K562 (cell line): ENCODE measurements around the gene TIMM50. TPM values are rescaled to one million over a fixed set of nuclear protein-coding genes. Genes with fewer than 3 reads are reported as not detected.

Source experiments
- ATF4 ChIP-seq: fragments of 450-650 bp; formaldehyde crosslinking; IDR thresholded peaks from 2 replicates; pipeline ENCODE4 v1.4.0; 2022; ENCODE audit warnings: mild to moderate bottlenecking, moderate library complexity
- CEBPB ChIP-seq: fragments of 450-650 bp; IDR thresholded peaks from 2 replicates; pipeline ENCODE4 v1.6.1; 2016; ENCODE audit warnings: missing genetic modification characterization, missing compliant biosample characterization
- DACH1 ChIP-seq: fragments of 450-650 bp; IDR thresholded peaks from 2 replicates; pipeline ENCODE4 v1.6.1; 2018; ENCODE audit not compliant: partially characterized antibody
- MYC ChIP-seq, 2 experiments: fragments of 250-450 bp in 1 of 2; sonication (Bioruptor Pico) in 1 of 2; IDR thresholded peaks; 2 replicates each; pipeline versions ENCODE4 v1.5.1 to v1.6.1; 2012 to 2021; ENCODE audit warnings: low read depth in 2 of 2, borderline replicate concordance in 1 of 2, improper control_type of control experiment in 1 of 2, low read length in 1 of 2, mild to moderate bottlenecking in 1 of 2, moderate library complexity in 1 of 2
- NFATC3 ChIP-seq: fragments of 450-650 bp; IDR thresholded peaks from 2 replicates; pipeline ENCODE4 v1.6.1; 2017; ENCODE audit warnings: mild to moderate bottlenecking
- SNAPC5 ChIP-seq: fragments of 250-450 bp; sonication (Bioruptor Pico); IDR thresholded peaks from 2 replicates; pipeline ENCODE4 v1.8.0; 2021; ENCODE audit warnings: moderate library complexity, mild to moderate bottlenecking, inconsistent platforms
- YY1 ChIP-seq, 3 experiments: IDR thresholded peaks; 2 replicates each; pipeline ENCODE4 v1.6.1; 2011; ENCODE audit warnings: low read length in 2 of 3, mild to moderate bottlenecking in 2 of 3, moderate library complexity in 2 of 3, borderline replicate concordance in 1 of 3, control low read depth in 1 of 3, low read depth in 1 of 3; ENCODE audit not compliant: insufficient read depth in 3 of 3, insufficient replicate concordance in 2 of 3, control insufficient read depth in 1 of 3, insufficient read length in 1 of 3; ENCODE audit errors: extremely low read depth in 1 of 3
- ZBTB49 ChIP-seq: sonication (generic); formaldehyde crosslinking; IDR thresholded peaks from 2 replicates; pipeline ENCODE4 v1.8.0; 2022; ENCODE audit warnings: missing genetic modification reagents, mild to moderate bottlenecking, borderline replicate concordance
- ZNF277 ChIP-seq: fragments of 250-450 bp; sonication (Bioruptor Pico); IDR thresholded peaks from 2 replicates; pipeline ENCODE4 v1.8.0; 2022; ENCODE audit warnings: inconsistent platforms, mild to moderate bottlenecking, moderate library complexity, borderline replicate concordance
- ZNF384 ChIP-seq: IDR thresholded peaks from 2 replicates; pipeline ENCODE4 v1.6.1; 2012; ENCODE audit warnings: low read depth, low read length, improper control_type of control experiment
- polyA plus RNA-seq, 8 experiments: library from polyadenylated mRNA; depleted of rRNA in 4 of 8; stranded (reverse) in 5 of 8; unstranded in 3 of 8; fragments of >200 nt; fragmentation: Nextera tagmentation in 2 of 8; fragmentation: Illumina TruSeq in 1 of 8; extraction: Ambion mirVana in 2 of 8; extraction: Trizol in 1 of 8; gene quantifications; 2 replicates each; pipeline versions ENCODE4 v1.2.1 to v1.2.3, GENCODE V29; 2011 to 2014; ENCODE audit warnings: inconsistent platforms in 1 of 8, missing spikeins in 1 of 8
- total RNA-seq, 7 experiments: library from RNA; depleted of rRNA in 6 of 7; stranded (reverse); fragments of >200 nt in 6 of 7; fragmentation: Illumina TruSeq in 2 of 7; extraction: Trizol in 2 of 7; gene quantifications; 2 replicates each; pipeline versions ENCODE4 v1.2.1 to v1.2.3, GENCODE V29; 2011 to 2021; ENCODE audit warnings: low replicate concordance in 1 of 7

TIMM50 gene
- total and polyA plus RNA-seq, 9 of the 15 experiments (the other 6 are each of a cell fraction or from before 2014, with no cell fraction given): 28.3 to 221 (median 170) TPM

- no peak for TF ChIP-seq DACH1
- TF ChIP-seq CEBPB (tag): no peak
- TF ChIP-seq ZNF277: no peak
- no peak for TF ChIP-seq ZBTB49 (CRISPR knock-in tag)
- TF ChIP-seq SNAPC5 (CRISPR knock-in tag): no peak
- 0 out of 2 replicates have a peak, but pooled peaks have one; percentile 14 for TF ChIP-seq ZNF384
- no peak for TF ChIP-seq NFATC3
- TF ChIP-seq ATF4 (CRISPR knock-in tag): no peak
- peak; percentile 51 to 81 (median 57) for TF ChIP-seq YY1 (IDR thresholded peaks at IDR 0.05; ENCODE audit: borderline replicate concordance in 1 of 3, control insufficient read depth in 1 of 3, extremely low read depth in 1 of 3, insufficient read depth in 3 of 3, insufficient read length in 1 of 3, insufficient replicate concordance in 2 of 3, low read depth in 1 of 3, low read length in 2 of 3)
- TF ChIP-seq MYC (IDR thresholded peaks at IDR 0.05; ENCODE audit: low read depth, low read length): peak; percentile 48; the same call in 1 of the 2 replicates
- TF ChIP-seq MYC (CRISPR knock-in tag; IDR thresholded peaks at IDR 0.05; ENCODE audit: borderline replicate concordance, low read depth): no peak
Measured at GRCh38 chr19:39539518-39540332, 59.1 kb downstream of the TIMM50 start, which contains the start of gene EID2 (continued).
